DND-41 (cell line): Measurements from ENCODE around the gene TMEM132D.

Experiments used
- EZH2 ChIP-seq: IDR thresholded peaks from 3 replicates; pipeline ENCODE4 v1.6.1; 2012; ENCODE audit warnings: borderline replicate concordance, low read depth, mild to moderate bottlenecking, moderate library complexity, low read length, inconsistent platforms; ENCODE audit not compliant: severe bottlenecking
- TF ChIP-seq, protein P1 (sequence below): IDR thresholded peaks from 2 replicates; pipeline ENCODE4 v1.5.1; 2012; ENCODE audit warnings: borderline replicate concordance, low read length, moderate library complexity, mild to moderate bottlenecking; ENCODE audit not compliant: poor library complexity, severe bottlenecking; ENCODE audit errors: extremely low read depth

DNA sequence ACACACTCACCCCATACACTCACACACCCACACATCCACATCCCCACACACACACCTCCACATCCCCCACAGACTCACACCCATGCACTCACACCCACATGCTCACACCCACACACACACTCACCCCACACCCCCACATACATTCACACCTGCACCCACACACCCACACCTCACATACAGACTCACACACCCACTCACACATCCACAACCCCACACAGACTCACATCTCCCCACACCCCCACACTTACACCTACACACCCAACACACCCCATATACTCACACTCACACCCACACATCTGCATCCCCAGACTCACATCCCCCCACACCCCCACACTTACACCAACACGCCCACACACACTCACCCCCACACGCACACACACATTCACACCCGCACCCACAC lies 878.8 kb downstream of the TMEM132D start:
- TF ChIP-seq, protein P1, sequence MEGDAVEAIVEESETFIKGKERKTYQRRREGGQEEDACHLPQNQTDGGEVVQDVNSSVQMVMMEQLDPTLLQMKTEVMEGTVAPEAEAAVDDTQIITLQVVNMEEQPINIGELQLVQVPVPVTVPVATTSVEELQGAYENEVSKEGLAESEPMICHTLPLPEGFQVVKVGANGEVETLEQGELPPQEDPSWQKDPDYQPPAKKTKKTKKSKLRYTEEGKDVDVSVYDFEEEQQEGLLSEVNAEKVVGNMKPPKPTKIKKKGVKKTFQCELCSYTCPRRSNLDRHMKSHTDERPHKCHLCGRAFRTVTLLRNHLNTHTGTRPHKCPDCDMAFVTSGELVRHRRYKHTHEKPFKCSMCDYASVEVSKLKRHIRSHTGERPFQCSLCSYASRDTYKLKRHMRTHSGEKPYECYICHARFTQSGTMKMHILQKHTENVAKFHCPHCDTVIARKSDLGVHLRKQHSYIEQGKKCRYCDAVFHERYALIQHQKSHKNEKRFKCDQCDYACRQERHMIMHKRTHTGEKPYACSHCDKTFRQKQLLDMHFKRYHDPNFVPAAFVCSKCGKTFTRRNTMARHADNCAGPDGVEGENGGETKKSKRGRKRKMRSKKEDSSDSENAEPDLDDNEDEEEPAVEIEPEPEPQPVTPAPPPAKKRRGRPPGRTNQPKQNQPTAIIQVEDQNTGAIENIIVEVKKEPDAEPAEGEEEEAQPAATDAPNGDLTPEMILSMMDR: no peak
- no peak for TF ChIP-seq EZH2
